Endothelial cell of umbilical vein (primary cell): ENCODE results near the gene SLIT1.
A peak's percentile ranks its signal among the peaks of the same experiment; 100 is the strongest.

ENCODE experiments used
- CTCF ChIP-seq, 2 donors: IDR thresholded peaks; 1 replicate in 1 of 2; 2 replicates in 1 of 2; pipeline ENCODE4 v1.5.1; 2011; ENCODE audit warnings: low read length in 2 of 2, mild to moderate bottlenecking in 2 of 2, moderate library complexity in 2 of 2, control low read depth in 1 of 2, inconsistent platforms in 1 of 2, low read depth in 1 of 2; ENCODE audit not compliant: insufficient read depth in 1 of 2; ENCODE audit errors: extremely low read depth in 1 of 2
- EZH2 ChIP-seq: IDR thresholded peaks from 2 replicates; pipeline ENCODE4 v1.6.1; 2012; ENCODE audit warnings: borderline replicate concordance, low read depth, mild to moderate bottlenecking, moderate library complexity, low read length, inconsistent platforms; ENCODE audit not compliant: severe bottlenecking
- FOS ChIP-seq: IDR thresholded peaks from 2 replicates; pipeline ENCODE4 v1.6.1; 2011; ENCODE audit warnings: mild to moderate bottlenecking, low read length, moderate library complexity, borderline replicate concordance; ENCODE audit not compliant: insufficient read depth
- GATA2 ChIP-seq: IDR thresholded peaks from 2 replicates; pipeline ENCODE4 v1.7.0; 2011; ENCODE audit warnings: low read depth, mild to moderate bottlenecking, moderate library complexity, mixed read lengths, low read length; ENCODE audit not compliant: insufficient read length, insufficient read depth
- JUN ChIP-seq: IDR thresholded peaks from 2 replicates; pipeline ENCODE4 v1.6.1; 2011; ENCODE audit warnings: borderline replicate concordance, low read depth; ENCODE audit not compliant: insufficient read length, insufficient read depth
- MYC ChIP-seq: IDR thresholded peaks from one replicate; pipeline ENCODE4 v1.6.1; 2011; ENCODE audit warnings: mild to moderate bottlenecking, low read depth, low read length
- POLR2A ChIP-seq: IDR thresholded peaks from 2 replicates; pipeline ENCODE4 v1.6.1; 2012; ENCODE audit warnings: low read depth, mild to moderate bottlenecking, control low read depth, low read length
- POLR2AphosphoS5 ChIP-seq: IDR thresholded peaks from 2 replicates; pipeline ENCODE4 v1.6.1; 2012; ENCODE audit warnings: low read depth, mild to moderate bottlenecking, control low read depth, low read length, moderate library complexity; ENCODE audit not compliant: insufficient read depth
- TF ChIP-seq, protein P1 (sequence below): IDR thresholded peaks from 2 replicates; pipeline ENCODE4 v1.6.1; 2011; ENCODE audit not compliant: insufficient read depth, insufficient read length

GRCh38 chr10:97179731-97180362, 5.9 kb downstream of the SLIT1 start:
- no peak for TF ChIP-seq POLR2A
- no peak for TF ChIP-seq CTCF (IDR thresholded peaks at IDR 0.05; ENCODE audit: extremely low read depth in 1 of 2, insufficient read depth in 1 of 2, low read depth in 1 of 2, low read length in 2 of 2)
- TF ChIP-seq, protein P1, sequence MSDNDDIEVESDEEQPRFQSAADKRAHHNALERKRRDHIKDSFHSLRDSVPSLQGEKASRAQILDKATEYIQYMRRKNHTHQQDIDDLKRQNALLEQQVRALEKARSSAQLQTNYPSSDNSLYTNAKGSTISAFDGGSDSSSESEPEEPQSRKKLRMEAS, result no peak
- peak; percentile 42 for TF ChIP-seq EZH2
- TF ChIP-seq MYC, result no peak
- no peak for TF ChIP-seq GATA2
- TF ChIP-seq POLR2AphosphoS5, result no peak
- no peak for TF ChIP-seq JUN
- TF ChIP-seq FOS, result no peak
